Measurements from ENCODE around the gene LDB3.

The LDB3 gene

DNA sequence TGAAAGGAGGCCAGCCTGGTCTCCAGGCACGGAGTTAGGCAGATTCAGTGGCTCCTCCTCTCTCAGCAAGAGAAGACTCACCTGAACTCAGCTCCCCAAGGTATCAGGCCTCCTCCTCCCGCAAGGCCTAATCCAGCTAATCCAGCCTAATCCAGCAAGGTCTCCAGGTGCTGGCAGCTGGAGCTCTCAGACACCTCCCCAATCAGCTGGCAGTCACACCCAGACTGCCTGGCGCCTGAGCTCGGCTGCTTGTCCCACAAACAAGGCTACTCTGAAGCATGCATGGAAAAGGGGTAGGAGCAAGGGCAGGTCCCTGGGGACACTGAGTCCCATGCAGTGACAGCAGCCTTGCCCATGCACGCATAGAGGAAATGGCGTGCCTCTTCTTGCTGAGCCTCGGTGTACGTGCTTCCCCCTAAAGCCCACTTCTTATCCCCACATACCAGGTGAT lies 17.3 kb upstream of the LDB3 start:
- TF ChIP-seq, protein P1, sequence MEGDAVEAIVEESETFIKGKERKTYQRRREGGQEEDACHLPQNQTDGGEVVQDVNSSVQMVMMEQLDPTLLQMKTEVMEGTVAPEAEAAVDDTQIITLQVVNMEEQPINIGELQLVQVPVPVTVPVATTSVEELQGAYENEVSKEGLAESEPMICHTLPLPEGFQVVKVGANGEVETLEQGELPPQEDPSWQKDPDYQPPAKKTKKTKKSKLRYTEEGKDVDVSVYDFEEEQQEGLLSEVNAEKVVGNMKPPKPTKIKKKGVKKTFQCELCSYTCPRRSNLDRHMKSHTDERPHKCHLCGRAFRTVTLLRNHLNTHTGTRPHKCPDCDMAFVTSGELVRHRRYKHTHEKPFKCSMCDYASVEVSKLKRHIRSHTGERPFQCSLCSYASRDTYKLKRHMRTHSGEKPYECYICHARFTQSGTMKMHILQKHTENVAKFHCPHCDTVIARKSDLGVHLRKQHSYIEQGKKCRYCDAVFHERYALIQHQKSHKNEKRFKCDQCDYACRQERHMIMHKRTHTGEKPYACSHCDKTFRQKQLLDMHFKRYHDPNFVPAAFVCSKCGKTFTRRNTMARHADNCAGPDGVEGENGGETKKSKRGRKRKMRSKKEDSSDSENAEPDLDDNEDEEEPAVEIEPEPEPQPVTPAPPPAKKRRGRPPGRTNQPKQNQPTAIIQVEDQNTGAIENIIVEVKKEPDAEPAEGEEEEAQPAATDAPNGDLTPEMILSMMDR (IDR thresholded peaks at IDR 0.05; ENCODE audit: borderline replicate concordance, control extremely low read depth, extremely low read depth, insufficient read depth, missing control alignments) = no peak
- DNase-seq (ENCODE audit: low spot score) = no peak
- in situ Hi-C loops (cut with MboI; ENCODE audit: low sequenced_read_pairs, unreplicated experiment) = no loop called here

GRCh38 chr10:86651631-86652331 lies 16.5 kb upstream of the LDB3 start:
- in situ Hi-C loops (cut with MboI; ENCODE audit: low sequenced_read_pairs, unreplicated experiment) = no loop called here
- TF ChIP-seq, protein P1 (IDR thresholded peaks at IDR 0.05; ENCODE audit: borderline replicate concordance, control extremely low read depth, extremely low read depth, insufficient read depth, missing control alignments) = no peak
- no peak for DNase-seq (ENCODE audit: low spot score)

DNA sequence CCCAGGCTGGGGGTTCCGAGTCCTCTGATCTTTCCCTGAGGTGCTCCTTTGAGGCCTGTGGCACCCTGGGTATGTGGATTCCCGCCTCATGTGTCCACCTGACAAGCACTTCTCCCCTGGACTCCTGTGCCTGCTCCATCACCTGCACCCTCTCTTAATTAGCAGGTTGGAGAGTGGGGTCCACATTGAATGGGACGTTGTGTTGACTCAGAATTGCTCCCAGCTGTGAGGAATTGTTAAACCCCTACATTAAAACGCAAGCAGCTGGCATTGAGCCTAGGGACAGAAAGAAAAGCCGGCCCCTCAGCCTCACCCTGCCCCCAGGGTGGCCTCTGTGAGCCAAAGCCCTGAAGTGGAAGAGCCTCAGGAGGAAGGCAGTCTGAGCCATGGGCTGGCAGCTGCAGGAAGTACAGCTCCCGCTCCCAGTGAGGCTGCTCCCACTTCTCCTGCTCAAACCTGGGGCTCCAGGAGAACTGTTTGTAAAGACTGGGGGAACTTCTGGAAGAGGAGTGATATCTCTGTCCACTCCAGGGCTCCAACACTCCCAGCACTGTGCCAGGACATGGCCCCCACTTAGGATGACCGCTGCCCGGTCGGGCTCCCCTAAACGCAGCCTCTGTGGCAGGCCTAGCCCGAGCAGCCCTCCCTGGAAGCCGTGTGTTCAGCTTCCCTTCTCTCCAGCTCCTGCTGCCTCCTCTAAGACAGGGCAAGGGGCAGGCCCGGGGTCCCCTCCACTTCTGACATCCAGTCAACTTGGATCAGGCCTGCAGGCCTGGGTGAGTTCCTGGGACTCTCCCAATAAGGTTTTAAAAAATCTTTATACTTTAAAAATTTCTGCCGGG lies 15.7 kb upstream of the LDB3 start:
- in situ Hi-C loops (cut with MboI; ENCODE audit: low sequenced_read_pairs, unreplicated experiment) = no loop called here
- DNase-seq (ENCODE audit: low spot score) = no peak
- TF ChIP-seq, protein P1 (IDR thresholded peaks at IDR 0.05; ENCODE audit: borderline replicate concordance, control extremely low read depth, extremely low read depth, insufficient read depth, missing control alignments) = no peak

DNA sequence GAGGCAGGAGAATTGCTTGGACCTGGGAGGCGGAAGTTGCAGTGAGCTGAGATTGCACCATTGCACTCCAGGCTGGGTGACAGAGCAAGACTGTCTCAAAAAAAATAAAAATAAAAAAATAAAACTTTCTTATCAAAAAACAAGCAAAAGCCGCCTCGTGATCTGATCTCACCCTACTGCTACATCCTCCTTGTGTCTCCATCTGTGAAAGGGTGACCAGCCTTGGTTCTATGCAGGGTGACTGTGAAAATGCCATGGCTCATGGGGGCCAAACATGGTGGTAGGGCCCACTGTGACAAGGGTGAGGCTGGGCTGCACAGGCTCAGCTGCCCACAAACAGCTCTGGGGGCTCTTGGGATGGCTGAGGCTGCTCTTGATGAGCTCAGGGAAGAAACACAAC lies 14.9 kb upstream of the LDB3 start:
- TF ChIP-seq, protein P1 (IDR thresholded peaks at IDR 0.05; ENCODE audit: borderline replicate concordance, control extremely low read depth, extremely low read depth, insufficient read depth, missing control alignments) = no peak
- in situ Hi-C loops (cut with MboI; ENCODE audit: low sequenced_read_pairs, unreplicated experiment) = no loop called here
- DNase-seq (ENCODE audit: low spot score) = no peak

DNA sequence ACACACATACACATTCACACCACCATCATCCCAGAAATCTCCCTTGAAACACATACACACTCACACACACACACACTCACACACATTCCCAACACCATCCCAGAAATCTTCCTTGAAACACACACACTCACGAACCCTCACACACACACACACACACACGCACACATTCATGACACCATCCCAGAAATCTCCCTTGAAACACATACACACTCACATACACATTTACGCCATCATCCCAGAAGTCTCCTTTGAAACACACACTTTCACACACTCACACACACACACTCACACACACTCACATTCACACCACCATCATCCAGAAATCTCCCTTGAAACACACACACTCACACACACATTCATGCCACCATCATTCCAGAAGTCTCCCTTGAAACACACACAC lies 14.3 kb upstream of the LDB3 start:
- in situ Hi-C loops (cut with MboI; ENCODE audit: low sequenced_read_pairs, unreplicated experiment) = no loop called here
- TF ChIP-seq, protein P1 (IDR thresholded peaks at IDR 0.05; ENCODE audit: borderline replicate concordance, control extremely low read depth, extremely low read depth, insufficient read depth, missing control alignments) = no peak
- DNase-seq (ENCODE audit: low spot score) = no peak

GRCh38 chr10:86654411-86655172 lies 13.7 kb upstream of the LDB3 start, which contains the start of gene OPN4:
Gene OPN4 (plus strand): TSS chr10:86654547. CDS start chr10:86654784, 237 bp downstream.
- in situ Hi-C loops (cut with MboI; ENCODE audit: low sequenced_read_pairs, unreplicated experiment) = no loop called here
- DNase-seq (ENCODE audit: low spot score) = no peak
- TF ChIP-seq, protein P1 (IDR thresholded peaks at IDR 0.05; ENCODE audit: borderline replicate concordance, control extremely low read depth, extremely low read depth, insufficient read depth, missing control alignments) = no peak
